KOPT-K1 (cell line): Measurements from ENCODE around the gene SAP30BP.

Source experiments
- H3K27ac ChIP-seq: fragments of 200-600 bp; sonication (generic); 2 replicates; pipeline ENCODE4 v1.5.1; 2016; ENCODE audit warnings: antibody characterized with exemption, mild to moderate bottlenecking, low read depth, low read length; ENCODE audit not compliant: poor library complexity, severe bottlenecking
- H3K36me3 ChIP-seq: fragments of 200-600 bp; sonication (generic); 2 replicates; pipeline ENCODE4 v1.5.1; 2017; ENCODE audit warnings: antibody characterized with exemption, mild to moderate bottlenecking, low read length, moderate library complexity; ENCODE audit not compliant: insufficient read depth
- H3K9me3 ChIP-seq: fragments of 200-600 bp; sonication (generic); 2 replicates; pipeline ENCODE4 v1.5.1; 2017; ENCODE audit warnings: antibody characterized with exemption, low read length, mild to moderate bottlenecking; ENCODE audit not compliant: insufficient read depth, poor library complexity, severe bottlenecking

Gene SAP30BP

GRCh38 chr17:75639327-75639726 lies 27.8 kb upstream of the SAP30BP start:
- Histone ChIP-seq H3K36me3 (peaks cover 6% of the 10 kb centered on the region; the same call in 1 of the 2 replicates), H3K27ac (no peak overlapping the region), H3K9me3 (no peaks in the 10 kb centered on the region)

- no peaks in the 10 kb centered on the region for H3K9me3 ChIP-seq
- H3K27ac ChIP-seq: no peak overlapping the region
Observed at GRCh38 chr17:75639771-75640555, 27.2 kb upstream of the SAP30BP start.

GRCh38 chr17:75640556-75641119 lies 26.5 kb upstream of the SAP30BP start:
- H3K9me3 ChIP-seq: no peaks in the 10 kb centered on the region
- peaks cover 6% of the 10 kb centered on the region; the same call in 1 of the 2 replicates for H3K36me3 ChIP-seq
- H3K27ac ChIP-seq: no peak overlapping the region

More at GRCh38 chr17:75639771-75640555, 27.2 kb upstream of the SAP30BP start:
- H3K36me3 ChIP-seq: peaks cover 6% of the 10 kb centered on the region; the same call in 1 of the 2 replicates

DNA sequence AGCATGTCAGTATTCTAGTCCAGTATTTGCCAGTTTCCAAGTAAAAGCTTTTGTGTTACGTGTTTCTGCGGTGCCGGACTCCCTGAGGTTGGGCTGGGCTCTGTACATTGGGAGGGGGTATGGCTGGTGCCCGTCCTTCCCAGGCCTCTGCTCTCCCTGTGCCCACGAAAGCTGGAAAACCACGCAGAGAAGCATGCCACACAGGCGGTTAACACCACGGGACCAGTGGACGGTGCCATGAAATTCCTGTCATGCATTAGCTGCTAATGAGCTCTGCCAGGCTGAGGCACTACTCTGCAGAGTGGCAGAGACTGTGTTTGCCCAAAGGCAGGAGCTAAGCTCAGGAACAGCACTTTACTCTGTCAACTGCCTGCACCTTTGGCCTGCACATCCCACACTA lies 25.8 kb upstream of the SAP30BP start:
- Histone ChIP-seq H3K27ac (no peak overlapping the region), H3K9me3 (no peaks in the 10 kb centered on the region), H3K36me3 (peaks cover 6% of the 10 kb centered on the region; the same call in 1 of the 2 replicates)

DNA sequence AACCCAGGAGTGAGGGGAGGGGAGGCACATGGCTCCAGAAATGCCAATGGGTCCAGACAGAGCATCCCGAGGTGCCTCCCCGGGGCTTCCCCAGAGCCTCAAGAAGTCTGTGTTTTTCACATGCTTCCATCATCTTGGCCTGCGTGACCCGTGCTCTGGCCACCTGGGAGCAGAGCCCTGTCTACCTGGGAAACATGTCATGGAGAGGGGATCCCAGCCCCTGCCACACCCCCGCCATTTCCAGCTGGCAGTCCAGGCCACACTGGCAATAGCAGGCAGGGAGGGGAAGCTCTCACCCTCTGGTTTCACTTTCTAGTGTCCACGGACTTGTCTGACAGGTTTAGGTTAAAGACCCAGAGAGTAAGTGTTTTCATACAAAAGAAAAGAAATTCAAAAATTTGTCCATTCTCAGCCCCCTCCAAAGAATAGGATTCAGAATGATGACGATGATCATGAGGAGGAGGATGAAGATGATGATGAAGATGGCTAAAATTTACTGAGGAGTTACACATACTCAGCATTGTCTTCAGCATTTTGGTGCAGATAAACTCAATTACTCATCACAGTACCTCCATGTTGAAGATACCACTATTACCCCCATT lies 24.9 kb upstream of the SAP30BP start:
- no peak overlapping the region for H3K27ac ChIP-seq
- H3K36me3 ChIP-seq: peaks cover 6% of the 10 kb centered on the region; the same call in 1 of the 2 replicates
- H3K9me3 ChIP-seq: no peaks in the 10 kb centered on the region

- Histone ChIP-seq H3K36me3 (peaks cover 8% of the 10 kb centered on the region; the same call in 1 of the 2 replicates), H3K9me3 (no peaks in the 10 kb centered on the region), H3K27ac (no peak overlapping the region)
Observed at GRCh38 chr17:75642784-75643642, 24.1 kb upstream of the SAP30BP start.

GRCh38 chr17:75643643-75644017 lies 23.5 kb upstream of the SAP30BP start:
- Histone ChIP-seq H3K9me3 (no peaks in the 10 kb centered on the region), H3K27ac (no peak overlapping the region), H3K36me3 (peaks cover 8% of the 10 kb centered on the region; the same call in 1 of the 2 replicates)

GRCh38 chr17:75645501-75645888 lies 21.6 kb upstream of the SAP30BP start:
- H3K27ac ChIP-seq: peak overlapping the region; percentile 35
- H3K36me3 ChIP-seq: peaks cover 16% of the 10 kb centered on the region
- H3K9me3 ChIP-seq: no peaks in the 10 kb centered on the region

DNA sequence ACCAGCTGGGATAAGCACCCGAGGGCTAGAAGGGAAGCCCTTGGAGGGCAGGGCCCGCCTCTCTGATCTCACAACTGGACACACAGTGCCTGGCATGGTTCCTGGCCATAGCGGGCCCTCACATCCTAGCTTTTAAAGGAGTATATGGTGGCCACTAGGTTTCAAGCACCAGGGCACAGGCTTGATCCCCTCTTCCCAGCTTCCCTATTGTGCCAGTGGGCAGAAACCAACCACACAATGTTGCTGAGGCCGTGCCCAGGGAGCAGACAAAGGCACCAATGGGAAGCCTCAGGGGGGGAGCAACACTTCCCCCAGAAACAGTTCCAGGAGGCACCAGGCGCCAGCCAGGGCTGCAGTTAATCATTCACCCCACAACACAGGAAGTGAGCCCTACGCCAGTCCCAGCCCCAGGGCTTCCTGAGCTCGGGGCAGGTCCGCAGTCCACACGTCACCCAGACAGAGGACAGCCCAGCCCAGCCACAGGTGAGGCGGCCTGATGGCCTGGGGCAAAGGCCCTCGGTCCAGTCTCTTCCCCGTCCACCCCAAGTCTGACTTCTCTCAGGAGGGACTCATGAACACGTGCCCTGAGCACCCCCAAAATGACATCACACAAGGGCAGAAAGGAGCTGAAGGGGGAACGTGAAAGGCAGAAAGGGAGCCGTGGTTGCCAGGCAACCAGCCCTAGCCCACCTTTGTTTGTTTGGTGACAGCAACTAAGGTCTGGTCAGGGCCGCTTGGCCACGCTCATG lies 21.1 kb upstream of the SAP30BP start:
- Histone ChIP-seq H3K9me3 (no peaks in the 10 kb centered on the region), H3K27ac (peak overlapping the region; percentile 35), H3K36me3 (peaks cover 22% of the 10 kb centered on the region)

DNA sequence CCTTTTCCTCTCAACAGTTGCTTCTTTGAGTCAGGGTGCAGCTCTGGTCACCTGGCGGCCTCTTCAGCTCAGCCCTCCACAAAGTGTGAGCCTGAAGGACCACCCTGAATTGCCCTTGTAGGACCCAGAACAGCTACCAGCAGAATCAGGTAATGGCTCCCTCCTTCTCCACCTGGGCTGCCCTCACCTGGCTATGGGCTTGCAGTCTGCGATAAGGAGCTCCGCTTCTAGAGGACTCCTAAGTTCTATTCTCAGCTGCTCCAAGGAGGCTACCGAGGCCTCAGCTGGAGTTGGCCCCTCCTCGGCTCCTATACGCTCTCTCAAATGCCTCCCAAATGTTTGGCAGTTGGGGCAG lies 20.5 kb upstream of the SAP30BP start:
- peaks cover 26% of the 10 kb centered on the region for H3K36me3 ChIP-seq

DNA sequence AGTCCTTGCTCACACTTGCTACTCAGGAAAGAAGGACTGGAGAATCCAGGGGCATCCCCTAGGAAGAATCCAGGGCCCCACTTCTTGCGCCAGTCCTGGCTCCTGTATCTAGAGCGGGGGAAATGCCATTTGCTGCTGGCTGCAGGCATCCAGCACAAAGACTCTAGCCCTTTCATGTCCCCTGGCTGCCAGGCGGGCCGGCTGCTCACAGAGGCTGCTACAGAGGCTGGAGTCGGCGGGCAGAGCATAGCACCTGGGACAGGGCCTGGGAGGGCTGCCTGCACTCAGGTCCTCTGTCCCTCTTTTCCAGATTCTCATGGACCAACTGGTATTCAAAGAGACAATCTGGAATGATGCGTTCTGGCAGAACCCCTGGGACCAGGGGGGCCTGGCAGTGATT lies 20.1 kb upstream of the SAP30BP start:
- Histone ChIP-seq H3K27ac (no peak overlapping the region), H3K9me3 (no peaks in the 10 kb centered on the region), H3K36me3 (peaks cover 30% of the 10 kb centered on the region)

More for the DNA sequence above, 20.5 kb upstream of the SAP30BP start:
- Histone ChIP-seq H3K9me3 (no peaks in the 10 kb centered on the region), H3K27ac (peak overlapping the region; percentile 35)

DNA sequence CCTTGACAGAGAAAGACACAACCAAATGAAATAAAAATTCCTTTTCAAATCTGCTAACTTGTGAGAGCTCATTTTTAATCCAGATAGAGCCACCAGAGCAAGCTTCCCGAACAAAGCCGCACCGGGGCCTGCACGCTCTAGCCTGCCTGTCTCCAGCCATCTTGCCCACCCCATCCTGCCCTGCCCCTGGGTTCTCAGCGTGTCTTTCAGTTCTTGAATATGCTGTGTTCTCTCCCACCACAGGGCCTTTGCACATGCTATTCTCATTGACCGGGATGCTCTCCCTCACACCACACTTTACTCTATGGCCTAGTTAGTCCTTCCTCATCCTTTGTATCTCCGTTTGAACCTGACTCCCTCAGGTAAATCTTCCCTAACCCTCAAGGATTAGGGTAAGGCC lies 19.2 kb upstream of the SAP30BP start:
- no peak overlapping the region for H3K27ac ChIP-seq
- H3K36me3 ChIP-seq: peaks cover 30% of the 10 kb centered on the region
- no peaks in the 10 kb centered on the region for H3K9me3 ChIP-seq

DNA sequence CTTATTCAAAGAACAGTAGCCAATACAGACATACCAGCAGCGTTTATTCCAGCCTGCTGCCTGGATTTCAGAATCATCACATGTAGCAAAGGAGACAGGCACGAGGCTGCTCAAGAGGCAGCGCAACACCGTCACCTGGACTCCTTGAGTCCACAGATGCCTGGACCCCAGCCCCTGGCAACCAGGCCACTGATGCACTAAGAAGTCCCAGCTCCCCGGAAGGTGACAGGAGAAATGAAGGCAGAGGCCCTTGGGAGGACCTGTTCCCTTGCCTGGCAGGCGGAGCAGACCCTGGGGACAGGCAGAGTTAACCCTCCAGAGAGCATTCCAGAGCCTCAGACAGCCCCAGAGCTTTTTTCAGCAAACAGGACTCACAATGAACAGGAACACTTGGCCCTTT lies 17.5 kb upstream of the SAP30BP start:
- Histone ChIP-seq H3K27ac (no peak overlapping the region), H3K36me3 (peaks cover 36% of the 10 kb centered on the region), H3K9me3 (no peaks in the 10 kb centered on the region)

DNA sequence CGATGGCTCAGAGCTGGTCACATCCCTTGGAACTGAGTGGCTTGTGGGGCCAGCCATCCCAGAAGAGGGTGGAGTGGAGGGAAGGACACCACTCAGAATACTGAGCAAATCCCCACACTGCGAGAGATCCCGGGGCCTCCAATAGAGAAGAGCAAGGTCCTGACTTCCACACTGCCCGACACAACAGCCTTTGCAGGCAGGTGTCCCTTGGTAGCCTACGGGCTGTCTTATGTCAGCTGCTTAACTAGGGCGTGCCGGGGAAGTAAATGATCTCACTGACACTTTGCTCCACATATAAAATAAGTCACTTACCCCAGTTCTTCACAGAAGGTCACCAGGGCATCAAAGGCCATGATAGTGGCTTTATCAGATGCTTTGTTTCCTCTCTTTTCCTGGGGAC lies 16.3 kb upstream of the SAP30BP start:
- Histone ChIP-seq H3K36me3 (peaks cover 41% of the 10 kb centered on the region), H3K9me3 (no peaks in the 10 kb centered on the region)

More for the DNA sequence above, 16.3 kb upstream of the SAP30BP start:
- H3K27ac ChIP-seq: no peak overlapping the region
